Trophoblast cell (in vitro differentiated cells and primary cell): ENCODE data around the gene RPN2. TPM values are rescaled to one million over a fixed set of nuclear protein-coding genes. Genes with fewer than 3 reads are reported as not detected.

Experiments
- DNase-seq, 2 donors: peaks; one replicate each; pipeline ENCODE4 v3.0.0-alpha.2; 2016
- H2AFZ ChIP-seq: 2 replicates; pipeline ENCODE4 v1.6.1; 2013; ENCODE audit warnings: low read length, moderate library complexity, mild to moderate bottlenecking; ENCODE audit not compliant: insufficient read depth, poor library complexity
- H2AK5ac ChIP-seq: 2 replicates; pipeline ENCODE4 v1.6.1; 2013; ENCODE audit warnings: mild to moderate bottlenecking, low read length
- H2BK120ac ChIP-seq: 2 replicates; pipeline ENCODE4 v1.6.1; 2013; ENCODE audit warnings: low read length, mild to moderate bottlenecking, moderate library complexity; ENCODE audit not compliant: insufficient read depth, poor library complexity
- H2BK12ac ChIP-seq: 2 replicates; pipeline ENCODE4 v1.6.1; 2013; ENCODE audit warnings: mild to moderate bottlenecking, low read length, moderate library complexity
- H2BK5ac ChIP-seq: 2 replicates; pipeline ENCODE4 v1.6.1; 2013; ENCODE audit warnings: low read length, low read depth, moderate library complexity, mild to moderate bottlenecking; ENCODE audit not compliant: poor library complexity
- H3K14ac ChIP-seq: 2 replicates; pipeline ENCODE4 v1.6.1; 2013; ENCODE audit warnings: mild to moderate bottlenecking, low read length
- H3K18ac ChIP-seq: 2 replicates; pipeline ENCODE4 v1.6.1; 2013; ENCODE audit warnings: mild to moderate bottlenecking, low read length
- H3K23ac ChIP-seq: 2 replicates; pipeline ENCODE4 v1.6.1; 2013; ENCODE audit warnings: low read length
- H3K27ac ChIP-seq: 2 replicates; pipeline ENCODE4 v1.5.1; 2013; ENCODE audit warnings: low read depth, mild to moderate bottlenecking, inconsistent platforms, low read length, moderate library complexity
- H3K27me3 ChIP-seq: 2 replicates; pipeline ENCODE4 v1.6.1; 2013; ENCODE audit warnings: inconsistent platforms, mild to moderate bottlenecking, low read length, moderate library complexity; ENCODE audit not compliant: insufficient read depth
- H3K36me3 ChIP-seq, 2 experiments: 1 replicate in 1 of 2; 2 replicates in 1 of 2; pipeline ENCODE4 v1.6.1; 2013; ENCODE audit warnings: low read length in 2 of 2, mild to moderate bottlenecking in 2 of 2, moderate library complexity in 1 of 2; ENCODE audit not compliant: insufficient read depth in 2 of 2, control insufficient read depth in 1 of 2
- H3K4ac ChIP-seq: 2 replicates; pipeline ENCODE4 v1.6.1; 2013; ENCODE audit warnings: low read depth, mild to moderate bottlenecking, low read length, moderate library complexity
- H3K4me1 ChIP-seq, 2 experiments: 1 replicate in 1 of 2; 2 replicates in 1 of 2; pipeline ENCODE4 v1.6.1; 2013; ENCODE audit warnings: low read length in 2 of 2, mild to moderate bottlenecking in 2 of 2, moderate library complexity in 1 of 2; ENCODE audit not compliant: insufficient read depth in 2 of 2, control insufficient read depth in 1 of 2
- H3K4me2 ChIP-seq: 2 replicates; pipeline ENCODE4 v1.6.1; 2013; ENCODE audit warnings: inconsistent platforms, mild to moderate bottlenecking, low read length, moderate library complexity
- H3K4me3 ChIP-seq: 2 replicates; pipeline ENCODE4 v1.5.1; 2013; ENCODE audit warnings: mild to moderate bottlenecking, low read depth, low read length, inconsistent platforms
- H3K79me1 ChIP-seq: one replicate; pipeline ENCODE4 v1.6.1; 2013; ENCODE audit warnings: low read length
- H3K79me2 ChIP-seq: 2 replicates; pipeline ENCODE4 v1.6.1; 2013; ENCODE audit warnings: low read length, mild to moderate bottlenecking; ENCODE audit not compliant: control insufficient read depth, insufficient read depth, poor library complexity
- H3K9ac ChIP-seq: 2 replicates; pipeline ENCODE4 v1.6.1; 2013; ENCODE audit warnings: mild to moderate bottlenecking, low read length
- H3K9me3 ChIP-seq: 2 replicates; pipeline ENCODE4 v1.6.1; 2013; ENCODE audit warnings: low read depth, mild to moderate bottlenecking, control low read depth, inconsistent platforms, low read length; ENCODE audit not compliant: insufficient read depth
- H4K12ac ChIP-seq: 2 replicates; pipeline ENCODE4 v1.6.1; 2013; ENCODE audit warnings: low read depth, mild to moderate bottlenecking, low read length, moderate library complexity
- H4K8ac ChIP-seq: 2 replicates; pipeline ENCODE4 v1.6.1; 2013; ENCODE audit warnings: low read depth, mild to moderate bottlenecking, low read length, moderate library complexity
- H4K91ac ChIP-seq: one replicate; pipeline ENCODE4 v1.6.1; 2013; ENCODE audit warnings: low read depth, mild to moderate bottlenecking, low read length, moderate library complexity
- WGBS: extraction: QIAGEN DNeasy Blood & Tissue Kit; methylation state at CpG from one replicate; pipeline ENCODE4 v1.1.7; 2013; ENCODE audit warnings: missing lambda C conversion rate; ENCODE audit not compliant: insufficient read length, insufficient coverage; ENCODE audit errors: extremely low coverage; 5-methylcytosine and 5-hydroxymethylcytosine counted together
- polyA plus RNA-seq: library from polyadenylated mRNA; stranded (reverse); fragments of 200-250 nt; gene quantifications from 2 replicates; pipeline ENCODE4 v1.2.3, GENCODE V29; 2013

RPN2 gene
- polyA plus RNA-seq, result 353 and 385 TPM in 2 replicates

- peak within 1 kb of the TSS; percentile 92 for H3K27ac ChIP-seq
- H3K79me2 ChIP-seq, result peaks cover 17% of the 10 kb centered on the region
- peak; percentile 97 to 98 for DNase-seq
- H3K9ac ChIP-seq, result peak within 1 kb of the TSS; percentile 78
- H3K36me3 ChIP-seq, result peaks cover 2 to 8% of the 10 kb centered on the region in 2 experiments
- H3K4ac ChIP-seq, result peak within 1 kb of the TSS; percentile 93
- H2BK5ac ChIP-seq, result peak within 1 kb of the TSS; percentile 100
- no peaks in the 10 kb centered on the region for H3K27me3 ChIP-seq
- no peak within 1 kb of the TSS for H3K23ac ChIP-seq
- no peaks in the 10 kb centered on the region for H3K9me3 ChIP-seq
- peak within 1 kb of the TSS; percentile 100 for H3K14ac ChIP-seq
- peak within 1 kb of the TSS; percentile 99 for H4K91ac ChIP-seq
- peak within 1 kb of the TSS; percentile 100 for H4K8ac ChIP-seq
- peaks cover 5 to 7% of the 10 kb centered on the region in 2 experiments for H3K4me1 ChIP-seq
- peaks cover 15% of the 10 kb centered on the region for H3K79me1 ChIP-seq
- H3K18ac ChIP-seq, result peak within 1 kb of the TSS; percentile 100
- H3K4me3 ChIP-seq, result peak within 1 kb of the TSS; percentile 92
- peak within 1 kb of the TSS; percentile 79 for H3K4me2 ChIP-seq
- no CpG with 5 or more reads among the region's 80 CpGs for WGBS
- H2BK120ac ChIP-seq, result peak within 1 kb of the TSS; percentile 100
- H4K12ac ChIP-seq, result peak within 1 kb of the TSS; percentile 100
- peak within 1 kb of the TSS; percentile 98 for H2BK12ac ChIP-seq
- peak within 1 kb of the TSS; percentile 88 for H2AFZ ChIP-seq
- peak within 1 kb of the TSS; percentile 76 for H2AK5ac ChIP-seq
Measured at GRCh38 chr20:37178839-37179682, at the start of gene RPN2, which contains the start of gene MROH8. RPN2 (plus strand) TSS chr20:37179330; CDS start chr20:37179357, 27 bp downstream. MROH8 (minus strand) TSS chr20:37179548.

GRCh38 chr20:37131486-37131885 is 47.6 kb upstream of the RPN2 start:
- WGBS, result no CpG with 5 or more reads among the region's 3 CpGs
- Histone ChIP-seq H3K4ac (no peak overlapping the region), H3K79me1 (no peaks in the 10 kb centered on the region), H2BK12ac (no peak overlapping the region), H3K4me2 (no peak overlapping the region), H3K14ac (no peak overlapping the region), H3K23ac (no peak overlapping the region), H3K36me3 (no peaks in the 10 kb centered on the region), H4K12ac (no peak overlapping the region), H4K8ac (no peak overlapping the region), H3K4me1 (no peaks in the 10 kb centered on the region), H3K79me2 (no peaks in the 10 kb centered on the region), H3K9ac (no peak overlapping the region), H2AK5ac (no peak overlapping the region), H2BK5ac (no peak overlapping the region), H3K18ac (no peak overlapping the region), H3K9me3 (no peaks in the 10 kb centered on the region), H3K27ac (no peak overlapping the region), H3K27me3 (no peaks in the 10 kb centered on the region), H2AFZ (no peak overlapping the region), H2BK120ac (no peak overlapping the region), H3K4me3 (no peak overlapping the region), H4K91ac (no peak overlapping the region)
- no peak for DNase-seq

GRCh38 chr20:37133952-37134351 is 45.2 kb upstream of the RPN2 start:
- Histone ChIP-seq H3K79me2 (no peaks in the 10 kb centered on the region), H3K9ac (no peak overlapping the region), H3K14ac (no peak overlapping the region), H3K23ac (no peak overlapping the region), H3K27ac (no peak overlapping the region), H2BK120ac (no peak overlapping the region), H3K79me1 (no peaks in the 10 kb centered on the region), H2AK5ac (no peak overlapping the region), H4K8ac (no peak overlapping the region), H4K91ac (no peak overlapping the region), H3K4ac (no peak overlapping the region), H2BK5ac (no peak overlapping the region), H3K36me3 (no peaks in the 10 kb centered on the region), H2AFZ (no peak overlapping the region), H3K4me1 (no peaks in the 10 kb centered on the region), H2BK12ac (no peak overlapping the region), H3K9me3 (no peaks in the 10 kb centered on the region), H3K4me3 (no peak overlapping the region), H4K12ac (no peak overlapping the region), H3K18ac (no peak overlapping the region), H3K4me2 (no peak overlapping the region), H3K27me3 (no peaks in the 10 kb centered on the region)
- no CpG with 5 or more reads among the region's 2 CpGs for WGBS
- no peak for DNase-seq

DNA sequence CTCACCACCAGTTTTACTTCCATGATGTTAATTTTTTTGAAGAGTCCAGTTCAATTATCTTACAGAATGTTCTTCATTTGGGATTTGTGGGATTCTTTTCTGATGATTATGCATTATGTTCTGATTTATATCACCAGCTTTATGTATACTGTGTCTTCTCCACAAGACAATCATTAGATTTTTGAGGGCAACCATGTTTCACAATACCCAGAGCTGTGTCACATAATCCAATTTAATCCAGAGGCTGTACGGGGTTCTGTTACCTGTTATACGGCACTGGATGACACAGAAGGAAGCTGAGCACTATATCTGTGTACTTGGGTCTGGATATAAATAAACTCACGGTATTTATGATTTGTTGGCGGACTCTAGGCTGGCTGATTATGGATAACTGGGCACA is 41.6 kb upstream of the RPN2 start:
- Histone ChIP-seq H3K14ac (no peak overlapping the region), H2BK5ac (no peak overlapping the region), H3K9ac (no peak overlapping the region), H3K27ac (no peak overlapping the region), H3K79me2 (no peaks in the 10 kb centered on the region), H3K79me1 (no peaks in the 10 kb centered on the region), H3K9me3 (no peaks in the 10 kb centered on the region), H4K91ac (no peak overlapping the region), H3K27me3 (no peaks in the 10 kb centered on the region), H4K8ac (no peak overlapping the region), H2AFZ (no peak overlapping the region), H2BK12ac (no peak overlapping the region), H3K4me2 (no peak overlapping the region), H3K4me1 (no peaks in the 10 kb centered on the region), H3K36me3 (no peaks in the 10 kb centered on the region), H2BK120ac (no peak overlapping the region), H4K12ac (no peak overlapping the region), H2AK5ac (no peak overlapping the region), H3K23ac (no peak overlapping the region), H3K18ac (no peak overlapping the region), H3K4ac (no peak overlapping the region), H3K4me3 (no peak overlapping the region)
- DNase-seq, result no peak
- no CpG with 5 or more reads among the region's 4 CpGs for WGBS
